Measurements from ENCODE around the gene GMEB2.
"Not testable (repeated sequence)": the region's sequence is repeated elsewhere in the genome, so short reads cannot be mapped to it uniquely, and the experiment has no call there.

Gene GMEB2

GRCh38 chr20:63612276-63612931 lies 14.5 kb downstream of the GMEB2 start:
- DNase-seq (ENCODE audit: low spot score), result no peak
- TF ChIP-seq CTCF (IDR thresholded peaks at IDR 0.05; ENCODE audit: extremely low read depth, missing control alignments), result no peak

- DNase-seq (ENCODE audit: low spot score), result no peak
- no peak for TF ChIP-seq CTCF (IDR thresholded peaks at IDR 0.05; ENCODE audit: extremely low read depth, missing control alignments)
These were observed 15.3 kb downstream of the GMEB2 start for GRCh38 chr20:63611646-63612045.

- no peak for TF ChIP-seq CTCF (IDR thresholded peaks at IDR 0.05; ENCODE audit: extremely low read depth, missing control alignments)
- DNase-seq (ENCODE audit: low spot score), result no peak
These were observed 16.1 kb downstream of the GMEB2 start for GRCh38 chr20:63610581-63611435.

GRCh38 chr20:63606686-63607085 lies 20.2 kb downstream of the GMEB2 start:
- DNase-seq (ENCODE audit: low spot score), result no peak
- TF ChIP-seq CTCF (IDR thresholded peaks at IDR 0.05; ENCODE audit: extremely low read depth, missing control alignments), result no peak

GRCh38 chr20:63602321-63602720 lies 24.6 kb downstream of the GMEB2 start:
- no peak for DNase-seq (ENCODE audit: low spot score)
- no peak for TF ChIP-seq CTCF (IDR thresholded peaks at IDR 0.05; ENCODE audit: extremely low read depth, missing control alignments)

GRCh38 chr20:63601679-63602078 lies 25.2 kb downstream of the GMEB2 start:
- not testable (repeated sequence) for DNase-seq (ENCODE audit: low spot score)

GRCh38 chr20:63599396-63600050 lies 27.4 kb downstream of the GMEB2 start:
- TF ChIP-seq CTCF (IDR thresholded peaks at IDR 0.05; ENCODE audit: extremely low read depth, missing control alignments), result no peak
- no peak for DNase-seq (ENCODE audit: low spot score)

All from GM20000 (cell line).